Midbrain (tissue), 1 donor: ENCODE data around the gene STARD8.
A peak's percentile ranks its signal among the peaks of the same experiment; 100 is the strongest.

ENCODE experiments used
- DNase-seq: peaks from one replicate; lab custom pipeline; 2025; lab: John Stamatoyannopoulos, UW

The STARD8 gene

GRCh38 chrX:68690936-68691501 lies 43.6 kb downstream of the STARD8 start:
- DNase-seq = no peak

- no peak for DNase-seq
Measured at GRCh38 chrX:68691921-68692320, 44.5 kb downstream of the STARD8 start.

- no peak for DNase-seq
Measured at GRCh38 chrX:68692651-68693050, 45.2 kb downstream of the STARD8 start.

- peak; percentile 28 for DNase-seq
Measured at GRCh38 chrX:68693481-68694434, 46.3 kb downstream of the STARD8 start.

- no peak for DNase-seq
Measured at GRCh38 chrX:68694435-68695205, 47.2 kb downstream of the STARD8 start.

- DNase-seq = no peak
Measured at GRCh38 chrX:68695206-68695845, 47.9 kb downstream of the STARD8 start.

- no peak for DNase-seq
Measured at GRCh38 chrX:68696267-68696990, 49.0 kb downstream of the STARD8 start.

GRCh38 chrX:68697036-68697435 lies 49.6 kb downstream of the STARD8 start:
- no peak for DNase-seq

GRCh38 chrX:68697465-68698125 lies 50.1 kb downstream of the STARD8 start:
- DNase-seq = no peak

GRCh38 chrX:68698942-68699341 lies 51.5 kb downstream of the STARD8 start:
- DNase-seq = no peak

- DNase-seq = no peak
Measured at GRCh38 chrX:68699960-68700746, 52.7 kb downstream of the STARD8 start.

- DNase-seq = no peak
Measured at GRCh38 chrX:68703369-68703768, 55.9 kb downstream of the STARD8 start.

- no peak for DNase-seq
Measured at GRCh38 chrX:68703846-68704245, 56.4 kb downstream of the STARD8 start.

- DNase-seq = no peak
Measured at GRCh38 chrX:68705986-68706385, 58.5 kb downstream of the STARD8 start.

GRCh38 chrX:68708503-68709290 lies 61.2 kb downstream of the STARD8 start:
- DNase-seq = no peak

GRCh38 chrX:68710870-68711576 lies 63.6 kb downstream of the STARD8 start:
- no peak for DNase-seq

GRCh38 chrX:68711845-68712244 lies 64.4 kb downstream of the STARD8 start:
- no peak for DNase-seq

- no peak for DNase-seq
Measured at GRCh38 chrX:68714856-68715255, 67.4 kb downstream of the STARD8 start.

- no peak for DNase-seq
Measured at GRCh38 chrX:68717196-68717595, 69.7 kb downstream of the STARD8 start.
